Endothelial cell (in vitro differentiated cells): ENCODE data around the gene PNMT. TPM values are rescaled to one million over a fixed set of nuclear protein-coding genes. Genes with fewer than 3 reads are reported as not detected.
A peak's percentile ranks its signal among the peaks of the same experiment; 100 is the strongest.

Source experiments
- DNase-seq: peaks from one replicate; pipeline ENCODE4 v3.0.0; 2021; ENCODE audit warnings: low spot score
- H3K27ac Mint-ChIP-seq: one replicate; pipeline ENCODE4 v1.8.0; 2021; ENCODE audit warnings: mixed read lengths, inconsistent platforms; ENCODE audit not compliant: unreplicated experiment
- H3K27me3 Mint-ChIP-seq: one replicate; pipeline ENCODE4 v1.8.0; 2021; ENCODE audit warnings: mild to moderate bottlenecking, moderate library complexity, mixed read lengths, inconsistent platforms; ENCODE audit not compliant: unreplicated experiment
- H3K36me3 Mint-ChIP-seq: one replicate; pipeline ENCODE4 v1.8.0; 2021; ENCODE audit warnings: mild to moderate bottlenecking, low read depth, mixed read lengths, inconsistent platforms; ENCODE audit not compliant: unreplicated experiment
- H3K4me1 Mint-ChIP-seq: one replicate; pipeline ENCODE4 v1.8.0; 2021; ENCODE audit warnings: mild to moderate bottlenecking, mixed read lengths, inconsistent platforms; ENCODE audit not compliant: unreplicated experiment
- H3K4me3 Mint-ChIP-seq: one replicate; pipeline ENCODE4 v1.8.0; 2021; ENCODE audit warnings: mild to moderate bottlenecking, mixed read lengths, inconsistent platforms; ENCODE audit not compliant: unreplicated experiment
- H3K9me3 Mint-ChIP-seq: one replicate; pipeline ENCODE4 v1.8.0; 2021; ENCODE audit warnings: mixed read lengths, inconsistent platforms; ENCODE audit not compliant: unreplicated experiment
- CTCF ChIP-seq: fragments of 200-600 bp; sonication (generic); IDR thresholded peaks from one replicate; pipeline ENCODE4 v1.5.0; 2021; ENCODE audit warnings: antibody characterized with exemption; ENCODE audit not compliant: unreplicated experiment
- total RNA-seq: library from RNA; stranded (reverse); fragmentation: NEBNext Ultra II Directional; extraction: Animal tissue kit (Norgen Biotek cat#: 25700); gene quantifications from one replicate; pipeline ENCODE4 v1.2.1, GENCODE V29; 2021; ENCODE audit not compliant: unreplicated experiment

PNMT gene
- total RNA-seq, 1 donor from 2014 or later = not detected

DNA sequence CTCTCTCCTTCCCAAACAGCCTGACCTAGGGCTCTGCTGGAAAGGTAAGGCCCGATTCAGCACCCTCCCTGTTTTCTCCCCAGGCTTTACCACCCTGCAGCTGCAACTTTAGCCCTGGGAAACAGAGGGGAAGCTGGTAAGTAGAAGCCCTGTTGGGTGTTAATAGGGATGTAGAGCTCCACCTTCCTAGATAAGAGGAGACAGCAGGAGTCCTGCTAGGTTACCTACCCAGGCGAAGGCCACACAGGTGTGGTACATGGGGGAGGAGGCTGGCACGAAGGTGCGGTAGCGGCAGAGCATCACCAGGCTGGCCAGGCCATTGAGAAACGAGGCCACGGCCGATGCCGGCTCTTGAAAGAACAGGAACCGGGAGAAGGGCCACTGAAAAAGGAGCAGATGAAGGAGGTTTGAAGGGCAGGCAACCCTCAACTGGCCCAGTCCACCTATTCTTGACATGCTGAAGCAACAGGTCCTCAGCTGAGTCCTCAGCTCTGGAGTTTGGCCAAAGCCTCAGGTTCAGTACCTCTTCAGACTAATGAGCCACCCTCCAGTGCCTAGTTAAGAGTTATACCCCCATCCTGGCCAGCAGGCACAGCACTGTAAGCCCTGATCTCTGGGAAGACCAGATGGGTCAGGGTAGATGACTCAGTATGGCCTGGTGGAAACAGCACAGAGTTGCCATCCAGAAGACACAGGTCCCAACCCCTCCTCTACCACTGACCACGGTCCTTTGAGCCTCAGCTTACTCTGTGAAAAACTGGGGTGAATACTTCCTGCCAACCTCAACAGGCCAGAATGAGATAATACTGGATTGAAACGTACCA is 16.3 kb downstream of the PNMT start:
- Mint-ChIP-seq H3K27ac (no peak overlapping the region), H3K27me3 (no peaks in the 10 kb centered on the region)

DNA sequence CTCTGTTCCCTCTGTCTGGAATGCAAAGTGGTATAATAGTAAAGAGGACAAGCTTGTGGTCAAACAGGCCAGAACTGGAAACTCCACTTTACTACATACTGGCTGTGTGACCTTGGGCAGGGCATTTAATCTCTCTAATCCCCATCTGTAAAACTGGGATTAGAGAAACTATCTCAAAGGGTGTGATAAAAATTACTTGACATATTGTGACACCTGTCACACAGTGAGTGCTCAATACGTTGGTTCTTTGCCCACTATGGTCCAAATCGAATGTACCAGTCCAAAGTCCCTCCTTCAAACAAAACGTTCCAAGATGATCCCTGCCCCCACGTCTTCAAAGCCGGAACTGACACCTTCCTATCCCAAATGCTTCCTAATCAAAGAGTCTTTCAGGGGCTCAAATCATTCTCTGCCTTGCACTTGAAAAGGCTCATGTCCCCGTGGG is 18.9 kb downstream of the PNMT start:
- Mint-ChIP-seq H3K9me3 (no peaks in the 10 kb centered on the region), H3K27ac (peak overlapping the region; percentile 53), H3K27me3 (no peaks in the 10 kb centered on the region), H3K4me3 (peak overlapping the region; percentile 94), H3K4me1 (peaks cover 13% of the 10 kb centered on the region), H3K36me3 (peaks cover 10% of the 10 kb centered on the region)
- DNase-seq = no peak
- TF ChIP-seq CTCF = no peak

More for the DNA sequence above, 16.3 kb downstream of the PNMT start:
- H3K9me3 Mint-ChIP-seq = no peaks in the 10 kb centered on the region
- DNase-seq = no peak
- no peak for TF ChIP-seq CTCF
- peaks cover 10% of the 10 kb centered on the region for H3K36me3 Mint-ChIP-seq
- H3K4me3 Mint-ChIP-seq = peak overlapping the region; percentile 51
- H3K4me1 Mint-ChIP-seq = peaks cover 20% of the 10 kb centered on the region

- no peaks in the 10 kb centered on the region for H3K27me3 Mint-ChIP-seq
- H3K36me3 Mint-ChIP-seq = peaks cover 10% of the 10 kb centered on the region
These were observed 19.6 kb downstream of the PNMT start, which contains the start of gene PGAP3 for GRCh38 chr17:39687546-39688474. Gene PGAP3, minus strand, starts transcription at chr17:39688057. Its CDS starts 43 bp downstream, at chr17:39688014.

GRCh38 chr17:39688475-39688835 is 20.2 kb downstream of the PNMT start:
- Mint-ChIP-seq H3K4me1 (peaks cover 13% of the 10 kb centered on the region), H3K36me3 (peaks cover 10% of the 10 kb centered on the region), H3K27me3 (no peaks in the 10 kb centered on the region), H3K9me3 (no peaks in the 10 kb centered on the region), H3K27ac (peak overlapping the region; percentile 95), H3K4me3 (peak overlapping the region; percentile 94)
- no peak for TF ChIP-seq CTCF
- DNase-seq = no peak

More at GRCh38 chr17:39687546-39688474, 19.6 kb downstream of the PNMT start, which contains the start of gene PGAP3:
- Mint-ChIP-seq H3K27ac (peak within 1 kb of the TSS; percentile 95), H3K4me3 (peak within 1 kb of the TSS; percentile 94), H3K9me3 (no peaks in the 10 kb centered on the region), H3K4me1 (peaks cover 13% of the 10 kb centered on the region)
- DNase-seq = peak; percentile 81
- TF ChIP-seq CTCF = no peak
